NB4 (cell line): Measurements from ENCODE around the gene FHIT.

Experiments used
- CTCF ChIP-seq: IDR thresholded peaks from one replicate; pipeline ENCODE4 v1.5.1; 2012; ENCODE audit warnings: low read depth, low read length
- POLR2A ChIP-seq: IDR thresholded peaks from 2 replicates; pipeline ENCODE4 v1.6.1; 2011; ENCODE audit warnings: mild to moderate bottlenecking; ENCODE audit not compliant: insufficient read length; ENCODE audit errors: extremely low read depth

GRCh38 chr3:59913645-59914044 lies 1337.6 kb downstream of the FHIT start:
- TF ChIP-seq CTCF (no peak), POLR2A (no peak)
